Retinal pigment epithelial cell (primary cell): Measurements from ENCODE around the gene PTPN22.
"Not testable (repeated sequence)": the region's sequence is repeated elsewhere in the genome, so short reads cannot be mapped to it uniquely, and the experiment has no call there.

Source experiments
- DNase-seq: peaks from one replicate; pipeline ENCODE4 v3.0.0-alpha.2; 2010; ENCODE audit warnings: low read depth
- H3K4me3 ChIP-seq: 2 replicates; pipeline ENCODE4 v1.5.1; 2011; ENCODE audit warnings: mild to moderate bottlenecking, low read length, control low read depth, moderate library complexity
- CTCF ChIP-seq: conservative IDR thresholded peaks from 2 replicates; pipeline ENCODE4 v1.5.1; 2011; ENCODE audit warnings: low read depth, low read length, control low read depth, inconsistent platforms

The PTPN22 gene

GRCh38 chr1:113854234-113854633, 17.3 kb downstream of the PTPN22 start:
- DNase-seq: no peak

GRCh38 chr1:113852694-113853093, 18.8 kb downstream of the PTPN22 start:
- not testable (repeated sequence) for H3K4me3 ChIP-seq, DNase-seq

More at GRCh38 chr1:113854234-113854633, 17.3 kb downstream of the PTPN22 start:
- TF ChIP-seq CTCF: no peak
- no peak overlapping the region for H3K4me3 ChIP-seq

- DNase-seq: no peak
- TF ChIP-seq CTCF: no peak
- H3K4me3 ChIP-seq: no peak overlapping the region
These were observed 21.2 kb downstream of the PTPN22 start for GRCh38 chr1:113850127-113850796.

- DNase-seq: no peak
- H3K4me3 ChIP-seq: no peak overlapping the region
- TF ChIP-seq CTCF: no peak
These were observed 22.4 kb downstream of the PTPN22 start for GRCh38 chr1:113849072-113849471.

GRCh38 chr1:113846391-113847035, 25.0 kb downstream of the PTPN22 start:
- no peak for DNase-seq
- H3K4me3 ChIP-seq: no peak overlapping the region
- TF ChIP-seq CTCF: no peak

- DNase-seq: no peak
- TF ChIP-seq CTCF: no peak
- no peak overlapping the region for H3K4me3 ChIP-seq
These were observed 35.0 kb downstream of the PTPN22 start for GRCh38 chr1:113836534-113836933.

- TF ChIP-seq CTCF: peak; percentile 43
- no peak for DNase-seq
- H3K4me3 ChIP-seq: no peak overlapping the region
These were observed 35.7 kb downstream of the PTPN22 start for GRCh38 chr1:113835686-113836290.
